Tibial nerve (tissue), 4 donors: Measurements from ENCODE around the gene SMPD2. TPM values are rescaled to one million over a fixed set of nuclear protein-coding genes. Genes with fewer than 3 reads are reported as not detected.

ENCODE experiments used
- DNase-seq, 2 donors: peaks; one replicate each; pipeline ENCODE4 v3.0.0-alpha.2; 2019; ENCODE audit warnings: low spot score in 2 of 2
- H3K27ac ChIP-seq, 4 donors: fragments of 200-600 bp; sonication (generic) in 3 of 4; one replicate each; pipeline ENCODE4 v1.5.1; 2017 to 2019; ENCODE audit warnings: mild to moderate bottlenecking in 1 of 4
- H3K27me3 ChIP-seq, 2 donors: fragments of 200-600 bp; sonication (generic) in 1 of 2; one replicate each; pipeline versions ENCODE4 v1.5.1 to v1.6.0; 2017 to 2019
- H3K36me3 ChIP-seq, 3 donors: fragments of 200-600 bp; sonication (generic); one replicate each; pipeline ENCODE4 v1.5.1; 2018 to 2019
- H3K4me1 ChIP-seq, 4 donors: fragments of 200-600 bp; sonication (generic) in 3 of 4; one replicate each; pipeline ENCODE4 v1.5.1; 2017 to 2019
- H3K4me3 ChIP-seq, 4 donors: fragments of 200-600 bp; sonication (generic) in 3 of 4; one replicate each; pipeline ENCODE4 v1.5.1; 2017 to 2019; ENCODE audit warnings: mild to moderate bottlenecking in 1 of 4, moderate library complexity in 1 of 4
- H3K9me3 ChIP-seq, 4 donors: fragments of 200-600 bp; sonication (generic) in 3 of 4; one replicate each; pipeline ENCODE4 v1.5.1; 2017 to 2019
- EP300 ChIP-seq, 2 donors: sonication (generic); formaldehyde crosslinking; IDR thresholded peaks; one replicate each; pipeline ENCODE4 v1.6.1; 2017; ENCODE audit warnings: antibody characterized with exemption in 2 of 2, mild to moderate bottlenecking in 1 of 2
- POLR2A ChIP-seq, 2 donors: fragments of 450-650 bp; IDR thresholded peaks; one replicate each; pipeline ENCODE4 v1.6.1; 2017; ENCODE audit warnings: antibody characterized with exemption in 2 of 2, mild to moderate bottlenecking in 2 of 2, moderate library complexity in 2 of 2
- WGBS, 2 donors: methylation state at CpG; one replicate each; pipeline ENCODE4 v1.1.5; 2018; 5-methylcytosine and 5-hydroxymethylcytosine counted together
- total RNA-seq, 4 donors: library from RNA; depleted of rRNA; stranded (reverse); fragments of >200 nt; gene quantifications; one replicate each; pipeline ENCODE4 v1.1.0, GENCODE V29; 2016
- TF ChIP-seq, protein P1 (sequence below), 5 experiments: fragments of 200-600 bp in 3 of 5; fragments of 450-650 bp in 2 of 5; sonication (generic) in 3 of 5; IDR thresholded peaks; one replicate each; pipeline ENCODE4 v1.5.1; 2016 to 2019; ENCODE audit warnings: antibody characterized with exemption in 5 of 5, mild to moderate bottlenecking in 3 of 5, moderate library complexity in 2 of 5

SMPD2 gene
- total RNA-seq, 4 donors from 2014 or later = 12.6 to 32.4 (median 17.1) TPM

DNA sequence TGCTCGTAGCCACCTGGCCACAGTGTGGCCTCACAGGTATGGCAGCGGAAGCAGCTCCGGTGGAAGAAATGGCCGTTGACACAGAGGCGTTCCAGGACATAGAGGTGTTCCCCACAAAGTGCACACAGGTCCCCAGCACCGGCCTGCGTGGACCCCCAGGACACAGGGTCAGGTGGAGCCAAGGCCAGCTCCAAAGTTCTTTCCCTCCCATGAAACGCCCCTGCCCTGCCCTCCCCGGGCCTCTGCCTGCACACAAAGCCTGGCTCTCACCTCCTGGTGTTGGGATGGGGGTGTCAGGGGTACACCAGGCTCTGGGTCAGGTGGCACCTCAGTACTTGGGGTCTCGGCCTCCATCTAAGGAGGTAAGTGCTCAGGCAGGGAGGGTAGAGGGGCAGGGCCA, 6.6 kb downstream of the SMPD2 start:
- H3K4me3 ChIP-seq = no peak overlapping the region
- 82 to 90% methylated on average over 10 of the region's 10 CpGs for WGBS, 2 donors
- H3K9me3 ChIP-seq = no peaks in the 10 kb centered on the region
- TF ChIP-seq POLR2A (IDR thresholded peaks at IDR 0.05) (no peak), EP300 (IDR thresholded peaks at IDR 0.05) (no peak)
- TF ChIP-seq, protein P1, sequence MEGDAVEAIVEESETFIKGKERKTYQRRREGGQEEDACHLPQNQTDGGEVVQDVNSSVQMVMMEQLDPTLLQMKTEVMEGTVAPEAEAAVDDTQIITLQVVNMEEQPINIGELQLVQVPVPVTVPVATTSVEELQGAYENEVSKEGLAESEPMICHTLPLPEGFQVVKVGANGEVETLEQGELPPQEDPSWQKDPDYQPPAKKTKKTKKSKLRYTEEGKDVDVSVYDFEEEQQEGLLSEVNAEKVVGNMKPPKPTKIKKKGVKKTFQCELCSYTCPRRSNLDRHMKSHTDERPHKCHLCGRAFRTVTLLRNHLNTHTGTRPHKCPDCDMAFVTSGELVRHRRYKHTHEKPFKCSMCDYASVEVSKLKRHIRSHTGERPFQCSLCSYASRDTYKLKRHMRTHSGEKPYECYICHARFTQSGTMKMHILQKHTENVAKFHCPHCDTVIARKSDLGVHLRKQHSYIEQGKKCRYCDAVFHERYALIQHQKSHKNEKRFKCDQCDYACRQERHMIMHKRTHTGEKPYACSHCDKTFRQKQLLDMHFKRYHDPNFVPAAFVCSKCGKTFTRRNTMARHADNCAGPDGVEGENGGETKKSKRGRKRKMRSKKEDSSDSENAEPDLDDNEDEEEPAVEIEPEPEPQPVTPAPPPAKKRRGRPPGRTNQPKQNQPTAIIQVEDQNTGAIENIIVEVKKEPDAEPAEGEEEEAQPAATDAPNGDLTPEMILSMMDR (IDR thresholded peaks at IDR 0.05) = no peak
- H3K27me3 ChIP-seq = no peaks in the 10 kb centered on the region
- peaks cover 0 to 18% (median 4%) of the 10 kb centered on the region in 4 donors for H3K4me1 ChIP-seq
- H3K27ac ChIP-seq = no peak overlapping the region
- H3K36me3 ChIP-seq = peaks cover 0 to 93% (median 6%) of the 10 kb centered on the region in 3 donors
- DNase-seq = no peak

DNA sequence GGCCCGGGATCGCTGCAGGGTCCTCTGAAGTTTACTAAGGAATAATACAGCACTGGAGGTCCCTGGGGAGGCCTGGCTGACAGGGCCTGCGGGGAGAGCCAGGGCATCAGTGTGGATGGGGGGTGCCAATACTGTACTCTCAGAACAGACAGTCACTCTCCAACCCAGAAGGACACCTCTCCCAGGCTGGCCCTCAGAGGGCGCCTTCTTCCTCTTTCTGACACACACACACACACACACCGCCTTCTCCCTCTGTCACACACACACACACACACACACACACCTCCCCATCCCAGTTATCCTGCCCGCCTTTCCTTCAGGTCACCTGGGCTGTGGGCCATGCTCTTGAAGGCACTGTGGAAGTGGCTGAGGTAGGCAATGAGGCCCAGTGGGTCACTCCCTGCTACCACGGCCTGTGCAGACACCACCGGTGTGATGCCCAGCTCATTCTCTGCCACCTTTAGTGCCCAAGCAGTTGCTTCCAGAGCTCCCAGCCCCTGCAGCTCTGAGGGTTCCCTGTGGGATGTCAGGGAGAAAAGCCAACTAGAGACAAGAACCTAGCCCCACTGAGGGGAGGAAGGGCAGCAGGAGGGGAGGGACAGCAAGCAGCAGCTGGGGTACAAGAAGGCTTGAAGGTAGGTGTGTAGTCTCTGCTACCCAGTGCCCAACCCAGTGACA, 7.5 kb downstream of the SMPD2 start:
- H3K4me3 ChIP-seq = no peak overlapping the region
- WGBS, 2 donors = 78 to 83% methylated on average over 8 of the region's 8 CpGs
- peaks cover 0 to 8% (median 1%) of the 10 kb centered on the region in 4 donors for H3K4me1 ChIP-seq
- TF ChIP-seq EP300 (IDR thresholded peaks at IDR 0.05) (no peak), POLR2A (IDR thresholded peaks at IDR 0.05) (no peak)
- TF ChIP-seq, protein P1 (IDR thresholded peaks at IDR 0.05) = no peak
- H3K27me3 ChIP-seq = no peaks in the 10 kb centered on the region
- H3K27ac ChIP-seq = no peak overlapping the region
- DNase-seq = no peak
- peaks cover 0 to 95% (median 6%) of the 10 kb centered on the region in 3 donors for H3K36me3 ChIP-seq
- no peaks in the 10 kb centered on the region for H3K9me3 ChIP-seq

DNA sequence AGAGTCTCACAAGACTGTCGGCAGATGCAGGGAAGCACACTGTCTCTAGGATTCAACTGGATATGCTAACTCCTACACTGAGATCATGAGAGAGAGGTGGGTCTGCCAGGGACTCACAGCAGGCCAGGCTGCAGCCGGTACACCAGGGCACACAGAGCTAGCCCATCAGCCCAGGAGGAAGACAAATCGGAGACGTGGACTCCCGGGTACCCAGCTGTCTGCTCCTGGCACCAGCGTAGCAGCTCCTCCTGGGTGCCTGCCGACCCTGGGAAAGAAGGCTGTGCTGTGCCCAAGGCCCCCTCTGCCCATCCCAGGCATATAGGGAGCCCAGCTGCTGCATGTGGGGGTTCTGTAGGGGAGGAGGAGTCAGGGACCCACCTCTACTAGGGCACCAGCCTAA, 8.1 kb downstream of the SMPD2 start:
- Histone ChIP-seq H3K9me3 (no peaks in the 10 kb centered on the region), H3K4me1 (peaks cover 0 to 6% (median 5%) of the 10 kb centered on the region in 4 donors), H3K27me3 (no peaks in the 10 kb centered on the region), H3K27ac (no peak overlapping the region), H3K36me3 (peaks cover 0 to 94% (median 6%) of the 10 kb centered on the region in 3 donors), H3K4me3 (no peak overlapping the region)
- no peak for TF ChIP-seq EP300 (IDR thresholded peaks at IDR 0.05)
- TF ChIP-seq, protein P1 (IDR thresholded peaks at IDR 0.05) = no peak
- no peak for TF ChIP-seq POLR2A (IDR thresholded peaks at IDR 0.05)
- no peak for DNase-seq
- WGBS, 2 donors = 78 to 80% methylated on average over 3 to 7 of the region's 7 CpGs

DNA sequence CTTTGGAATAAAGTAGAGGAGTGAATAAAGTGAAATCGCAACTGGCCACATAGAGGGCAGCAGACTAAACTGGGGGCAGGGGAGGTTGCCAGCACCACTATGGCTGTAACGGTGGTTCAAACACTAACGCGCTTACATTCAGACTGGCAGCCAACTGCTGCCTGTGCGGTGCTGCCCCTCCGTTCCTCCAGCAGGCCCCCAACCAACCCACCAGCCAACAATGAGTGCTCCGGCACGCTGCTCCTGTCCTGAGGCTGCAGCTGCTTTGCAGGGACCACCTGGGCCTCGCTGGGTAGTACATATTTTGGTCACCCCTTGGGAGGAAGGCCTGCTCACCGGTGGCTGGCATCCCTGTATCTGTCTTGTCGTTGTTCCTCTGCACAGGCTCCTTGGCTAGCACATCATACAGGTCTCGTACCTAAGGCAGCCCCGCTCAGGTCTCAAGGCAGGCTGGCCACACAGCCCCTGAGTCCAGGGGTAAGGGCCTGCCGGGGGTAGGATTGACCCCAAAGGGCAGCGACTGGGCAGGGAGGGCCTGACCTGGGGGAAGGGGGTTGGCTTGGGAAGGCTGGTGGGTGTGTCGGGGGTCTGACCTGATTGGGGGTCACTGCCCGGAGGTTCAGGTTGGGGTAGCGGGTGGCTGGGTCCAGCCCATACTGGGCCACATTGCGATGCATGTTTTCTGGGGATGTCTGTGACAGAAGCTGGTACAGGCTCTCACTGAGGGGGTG, 8.7 kb downstream of the SMPD2 start:
- no peak overlapping the region for H3K4me3 ChIP-seq
- H3K36me3 ChIP-seq = peaks cover 0 to 88% (median 6%) of the 10 kb centered on the region in 3 donors
- H3K27ac ChIP-seq = no peak overlapping the region
- DNase-seq = no peak
- H3K27me3 ChIP-seq = no peaks in the 10 kb centered on the region
- no peaks in the 10 kb centered on the region for H3K9me3 ChIP-seq
- no peak for TF ChIP-seq EP300 (IDR thresholded peaks at IDR 0.05)
- TF ChIP-seq, protein P1 (IDR thresholded peaks at IDR 0.05) = no peak
- H3K4me1 ChIP-seq = peaks cover 0 to 11% (median 9%) of the 10 kb centered on the region in 4 donors
- 79 to 83% methylated on average over 19 of the region's 19 CpGs for WGBS, 2 donors
